CD4-positive, alpha-beta memory T cell (primary cell): Measurements from ENCODE around the gene CPAMD8. TPM values are rescaled to one million over a fixed set of nuclear protein-coding genes. Genes with fewer than 3 reads are reported as not detected.

Experiments
- CTCF ChIA-PET: fragments of 350-600 bp; sonication (Branson Sonifier 250); formaldehyde crosslinking; loops from one replicate; lab custom pipeline; 2021; ENCODE audit warnings: inconsistent platforms; ENCODE audit not compliant: partially characterized antibody; lab: Charles Lee
- POLR2A ChIA-PET: fragments of 350-600 bp; sonication (Branson Sonifier 250); formaldehyde crosslinking; loops from one replicate; lab custom pipeline; 2021; ENCODE audit not compliant: partially characterized antibody; lab: Charles Lee
- DNase-seq, 5 donors: peaks; one replicate each; pipeline versions ENCODE4 v3.0.0 to v3.0.0-alpha.2; 2020 to 2022; ENCODE audit warnings: mixed read lengths in 1 of 5
- H3K27ac ChIP-seq: one replicate; pipeline ENCODE4 v1.7.0; 2013; ENCODE audit warnings: low read depth, low read length
- H3K27me3 ChIP-seq: 2 replicates; pipeline ENCODE4 v1.7.0; 2013; ENCODE audit warnings: mild to moderate bottlenecking, low read length, moderate library complexity; ENCODE audit not compliant: insufficient read depth
- H3K36me3 ChIP-seq: 2 replicates; pipeline ENCODE4 v1.7.0; 2013; ENCODE audit warnings: mild to moderate bottlenecking, low read length, moderate library complexity; ENCODE audit not compliant: insufficient read depth
- H3K4me1 ChIP-seq: 2 replicates; pipeline ENCODE4 v1.7.0; 2013; ENCODE audit warnings: mild to moderate bottlenecking, low read length, moderate library complexity; ENCODE audit not compliant: insufficient read depth
- H3K4me3 ChIP-seq, 2 donors: one replicate each; pipeline ENCODE4 v1.7.0; 2013; ENCODE audit warnings: low read length in 2 of 2, mild to moderate bottlenecking in 1 of 2
- H3K9me3 ChIP-seq, 2 donors: one replicate each; pipeline ENCODE4 v1.7.0; 2013; ENCODE audit warnings: low read length in 2 of 2, control low read depth in 1 of 2; ENCODE audit not compliant: control insufficient read depth in 1 of 2
- H3K27ac Mint-ChIP-seq, 7 donors: one replicate each; pipeline ENCODE4 v1.8.0; 2020 to 2021; ENCODE audit warnings: mixed read lengths in 7 of 7, mild to moderate bottlenecking in 6 of 7, inconsistent platforms in 3 of 7, moderate library complexity in 3 of 7
- H3K27me3 Mint-ChIP-seq, 2 donors: one replicate each; pipeline ENCODE4 v1.8.0; 2020 to 2021; ENCODE audit warnings: mixed read lengths in 2 of 2
- H3K36me3 Mint-ChIP-seq, 2 donors: one replicate each; pipeline ENCODE4 v1.8.0; 2020 to 2021; ENCODE audit warnings: mixed read lengths in 2 of 2, inconsistent platforms in 1 of 2, mild to moderate bottlenecking in 1 of 2
- H3K4me1 Mint-ChIP-seq, 4 donors: one replicate each; pipeline ENCODE4 v1.8.0; 2020 to 2021; ENCODE audit warnings: mixed read lengths in 4 of 4, mild to moderate bottlenecking in 1 of 4
- H3K4me3 Mint-ChIP-seq, 8 donors: one replicate each; pipeline ENCODE4 v1.8.0; 2020 to 2021; ENCODE audit warnings: mixed read lengths in 8 of 8, mild to moderate bottlenecking in 7 of 8, moderate library complexity in 6 of 8, inconsistent platforms in 3 of 8
- H3K9me3 Mint-ChIP-seq, 8 donors: one replicate each; pipeline ENCODE4 v1.8.0; 2020 to 2021; ENCODE audit warnings: mixed read lengths in 8 of 8, mild to moderate bottlenecking in 5 of 8, inconsistent platforms in 3 of 8, moderate library complexity in 1 of 8
- intact Hi-C: fragments of 100-400 bp; cut with micrococcal nuclease; formaldehyde crosslinking; loops from one replicate; pipeline ENCODE4 v1.15.1; 2023
- polyA plus RNA-seq, 2 donors: library from polyadenylated mRNA; unstranded; fragments of 300-500 nt; fragmentation: Illumina TruSeq; gene quantifications; one replicate each; pipeline ENCODE4 v1.2.3, GENCODE V29; 2021
- total RNA-seq, 2 experiments: library from RNA; stranded (reverse); gene quantifications; one replicate each; pipeline ENCODE4 v1.2.3, GENCODE V29; 2021

CPAMD8 gene
- total and polyA plus RNA-seq, 4 experiments from 2014 or later, result 0.88 to 3.0 (median 1.5) TPM

DNA sequence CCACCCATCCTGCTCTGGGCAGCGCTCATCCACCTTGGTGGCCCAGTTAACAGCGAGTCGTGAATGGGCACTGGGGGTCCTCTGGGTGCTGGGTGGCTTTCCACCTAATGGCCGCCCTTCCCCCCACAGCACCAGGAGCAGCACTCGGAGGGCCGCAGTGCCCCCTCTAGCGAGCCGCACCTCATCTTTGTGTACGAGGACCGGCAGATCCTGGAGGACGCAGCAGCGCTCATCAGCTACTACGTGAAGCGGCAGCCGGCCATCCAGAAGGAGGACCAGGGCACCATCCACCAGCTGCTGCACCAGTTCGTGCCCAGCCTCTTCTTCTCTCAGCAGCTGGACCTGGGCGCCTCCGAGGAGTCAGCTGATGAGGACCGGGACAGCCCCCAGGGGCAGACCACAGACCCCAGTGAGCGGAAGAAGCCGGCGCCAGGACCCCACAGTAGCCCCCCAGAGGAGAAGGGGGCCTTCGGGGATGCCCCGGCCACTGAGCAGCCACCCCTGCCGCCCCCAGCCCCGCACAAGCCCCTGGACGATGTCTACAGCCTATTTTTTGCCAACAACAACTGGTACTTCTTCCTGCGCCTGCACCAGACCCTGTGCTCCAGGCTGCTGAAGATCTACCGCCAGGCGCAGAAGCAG, 157.2 kb downstream of the CPAMD8 start:
- Histone ChIP-seq H3K4me3 (no peak overlapping the region), H3K4me1 (no peaks in the 10 kb centered on the region), H3K36me3 (peaks cover 47% of the 10 kb centered on the region), H3K27me3 (no peaks in the 10 kb centered on the region), H3K27ac (no peak overlapping the region), H3K9me3 (no peaks in the 10 kb centered on the region)
- peaks cover 35 to 63% of the 10 kb centered on the region in 2 donors for H3K36me3 Mint-ChIP-seq
- no peak overlapping the region for H3K27ac Mint-ChIP-seq
- H3K4me1 Mint-ChIP-seq, result peaks cover 5 to 14% (median 8%) of the 10 kb centered on the region in 4 donors
- H3K9me3 Mint-ChIP-seq, result no peaks in the 10 kb centered on the region
- no peak for DNase-seq
- POLR2A ChIA-PET, result no interaction called here
- CTCF ChIA-PET, result no interaction called here
- no peak overlapping the region for H3K4me3 Mint-ChIP-seq
- intact Hi-C loops, result no loop called here
- H3K27me3 Mint-ChIP-seq, result no peaks in the 10 kb centered on the region

DNA sequence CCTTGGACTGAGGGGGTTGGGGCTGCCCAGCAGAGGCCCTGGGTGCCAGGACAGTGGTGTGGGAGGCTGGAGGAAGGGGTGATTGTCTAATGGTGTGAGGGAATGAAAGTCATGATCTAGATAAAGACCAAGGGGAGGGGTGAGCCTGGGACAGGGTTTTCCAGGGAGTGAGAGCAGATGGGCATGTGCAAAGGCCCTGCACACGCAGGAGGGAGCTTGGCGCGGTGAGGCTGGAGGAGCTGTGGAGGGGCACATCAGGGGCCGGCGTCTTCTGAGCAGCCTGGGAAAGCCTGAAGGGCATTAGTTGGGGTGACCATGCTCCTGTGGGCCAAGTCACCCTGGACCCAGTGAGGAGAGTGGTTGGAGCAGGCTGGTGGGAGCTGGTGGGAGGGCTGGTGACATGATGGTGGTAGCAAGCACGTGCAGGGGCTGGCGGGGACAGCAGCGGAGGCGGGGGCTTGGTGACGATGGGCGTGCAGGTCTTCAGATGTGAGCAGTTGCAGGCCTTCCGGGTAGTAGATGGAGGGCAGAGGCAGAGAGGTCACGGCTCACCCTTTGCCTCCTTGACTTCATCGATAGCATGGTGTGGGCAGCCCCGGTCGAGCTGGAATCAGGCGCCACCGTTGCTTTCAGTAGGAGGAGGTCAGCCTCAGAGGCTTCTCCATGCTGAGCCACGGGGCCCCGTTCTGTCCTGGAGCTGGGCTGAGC, 158.0 kb downstream of the CPAMD8 start:
- Mint-ChIP-seq H3K4me1 (peaks cover 0 to 5% (median under 1%) of the 10 kb centered on the region in 4 donors), H3K9me3 (no peaks in the 10 kb centered on the region), H3K36me3 (peaks cover 30 to 59% of the 10 kb centered on the region in 2 donors), H3K27me3 (no peaks in the 10 kb centered on the region), H3K4me3 (no peak overlapping the region), H3K27ac (peak overlapping the region in 2 of 7 donors; percentile 38 to 63)
- Histone ChIP-seq H3K4me1 (no peaks in the 10 kb centered on the region), H3K9me3 (no peaks in the 10 kb centered on the region), H3K36me3 (peaks cover 50% of the 10 kb centered on the region), H3K27me3 (no peaks in the 10 kb centered on the region), H3K27ac (no peak overlapping the region), H3K4me3 (no peak overlapping the region)
- CTCF ChIA-PET, result no interaction called here
- POLR2A ChIA-PET, result no interaction called here
- DNase-seq, result no peak
- intact Hi-C loops, result no loop called here

DNA sequence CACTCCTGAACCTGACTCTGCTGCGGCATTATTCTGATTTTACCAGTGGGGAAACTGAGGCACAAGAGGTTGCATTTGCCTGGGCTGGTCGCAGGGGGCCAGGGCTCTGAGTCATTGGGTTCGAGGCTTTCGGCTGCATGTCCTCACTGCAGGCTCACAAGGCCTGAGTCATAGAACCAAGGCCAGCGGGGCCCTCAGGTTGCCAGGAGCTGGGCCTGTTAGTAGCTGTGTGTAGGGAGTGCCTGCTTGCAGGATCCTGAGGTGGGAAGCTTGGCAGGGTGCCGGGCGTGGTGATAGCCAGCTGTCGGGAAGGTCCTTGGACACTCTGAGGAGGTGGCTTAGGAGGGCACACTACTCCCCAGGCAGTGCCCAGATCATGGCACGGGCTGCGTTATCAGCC, 159.4 kb downstream of the CPAMD8 start:
- peaks cover 31 to 64% of the 10 kb centered on the region in 2 donors for H3K36me3 Mint-ChIP-seq
- no peak overlapping the region for H3K4me3 Mint-ChIP-seq
- POLR2A ChIA-PET, result no interaction called here

DNA sequence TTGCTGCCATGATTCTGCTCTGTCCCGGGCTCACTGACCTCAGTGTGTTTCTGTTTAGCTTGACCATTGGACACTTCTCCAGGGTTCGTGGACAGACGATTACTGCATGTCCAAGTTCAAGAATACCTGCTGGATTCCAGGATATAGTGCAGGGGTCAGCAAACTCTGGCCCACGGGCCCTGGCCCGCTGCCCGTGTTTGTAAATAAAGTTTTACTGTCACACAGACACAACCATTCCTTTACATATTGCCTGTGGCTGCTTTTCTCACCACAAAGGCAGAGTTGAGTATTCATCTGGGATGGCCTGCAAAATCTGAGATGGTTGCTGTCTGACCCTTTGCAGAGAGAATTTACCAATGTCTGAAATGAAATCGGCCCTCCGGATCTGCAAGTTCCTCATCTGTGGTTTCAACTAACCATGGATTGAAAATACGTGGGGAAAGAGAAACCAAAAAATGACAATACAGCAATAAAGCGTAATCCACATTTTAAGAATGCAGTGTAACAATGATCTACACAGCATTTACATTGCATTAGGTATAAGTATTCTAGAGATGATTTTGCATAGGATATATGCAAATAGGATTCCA, 163.7 kb downstream of the CPAMD8 start:
- H3K27ac ChIP-seq, result no peak overlapping the region
- peaks cover 34% of the 10 kb centered on the region for H3K36me3 ChIP-seq
- Mint-ChIP-seq H3K27ac (no peak overlapping the region), H3K9me3 (no peaks in the 10 kb centered on the region), H3K4me1 (no peaks in the 10 kb centered on the region), H3K27me3 (no peaks in the 10 kb centered on the region), H3K36me3 (peaks cover 35 to 55% of the 10 kb centered on the region in 2 donors), H3K4me3 (no peak overlapping the region)
- no peak overlapping the region for H3K4me3 ChIP-seq
- intact Hi-C loops, result no loop called here
- ChIA-PET CTCF (no interaction called here), POLR2A (no interaction called here)
- no peak for DNase-seq
- H3K9me3 ChIP-seq, result no peaks in the 10 kb centered on the region
- H3K4me1 ChIP-seq, result no peaks in the 10 kb centered on the region
- no peaks in the 10 kb centered on the region for H3K27me3 ChIP-seq

More for the DNA sequence above, 159.4 kb downstream of the CPAMD8 start:
- Histone ChIP-seq H3K27ac (no peak overlapping the region), H3K36me3 (peaks cover 60% of the 10 kb centered on the region), H3K9me3 (no peaks in the 10 kb centered on the region), H3K4me3 (no peak overlapping the region), H3K27me3 (no peaks in the 10 kb centered on the region), H3K4me1 (no peaks in the 10 kb centered on the region)
- Mint-ChIP-seq H3K9me3 (no peaks in the 10 kb centered on the region), H3K27me3 (no peaks in the 10 kb centered on the region), H3K27ac (peak overlapping the region in 1 of 7 donors; percentile 53), H3K4me1 (peaks cover 0 to 5% (median 0%) of the 10 kb centered on the region in 4 donors)
- intact Hi-C loops, result no loop called here
- CTCF ChIA-PET, result no interaction called here
- no peak for DNase-seq

- DNase-seq, result no peak
- Histone ChIP-seq H3K27ac (no peak overlapping the region), H3K4me3 (no peak overlapping the region), H3K36me3 (peaks cover 24% of the 10 kb centered on the region), H3K9me3 (no peaks in the 10 kb centered on the region), H3K27me3 (no peaks in the 10 kb centered on the region), H3K4me1 (no peaks in the 10 kb centered on the region)
- Mint-ChIP-seq H3K27ac (no peak overlapping the region), H3K27me3 (no peaks in the 10 kb centered on the region), H3K4me1 (no peaks in the 10 kb centered on the region), H3K9me3 (no peaks in the 10 kb centered on the region), H3K4me3 (no peak overlapping the region), H3K36me3 (peaks cover 31 to 52% of the 10 kb centered on the region in 2 donors)
- ChIA-PET POLR2A (no interaction called here), CTCF (no interaction called here)
- intact Hi-C loops, result no loop called here
Observed at GRCh38 chr19:16861834-16862233, 164.8 kb downstream of the CPAMD8 start.

- peaks cover 17% of the 10 kb centered on the region for H3K36me3 ChIP-seq
- peaks cover 26 to 52% of the 10 kb centered on the region in 2 donors for H3K36me3 Mint-ChIP-seq
- H3K27ac ChIP-seq, result no peak overlapping the region
- no peak overlapping the region for H3K27ac Mint-ChIP-seq
- no peaks in the 10 kb centered on the region for H3K4me1 ChIP-seq
- no peaks in the 10 kb centered on the region for H3K27me3 ChIP-seq
- H3K4me3 ChIP-seq, result no peak overlapping the region
- no peaks in the 10 kb centered on the region for H3K27me3 Mint-ChIP-seq
- H3K4me3 Mint-ChIP-seq, result no peak overlapping the region
- ChIA-PET POLR2A (no interaction called here), CTCF (no interaction called here)
- intact Hi-C loops, result no loop called here
- DNase-seq, result no peak
- no peaks in the 10 kb centered on the region for H3K9me3 Mint-ChIP-seq
- H3K9me3 ChIP-seq, result no peaks in the 10 kb centered on the region
- no peaks in the 10 kb centered on the region for H3K4me1 Mint-ChIP-seq
Observed at GRCh38 chr19:16861011-16861410, 165.6 kb downstream of the CPAMD8 start.

DNA sequence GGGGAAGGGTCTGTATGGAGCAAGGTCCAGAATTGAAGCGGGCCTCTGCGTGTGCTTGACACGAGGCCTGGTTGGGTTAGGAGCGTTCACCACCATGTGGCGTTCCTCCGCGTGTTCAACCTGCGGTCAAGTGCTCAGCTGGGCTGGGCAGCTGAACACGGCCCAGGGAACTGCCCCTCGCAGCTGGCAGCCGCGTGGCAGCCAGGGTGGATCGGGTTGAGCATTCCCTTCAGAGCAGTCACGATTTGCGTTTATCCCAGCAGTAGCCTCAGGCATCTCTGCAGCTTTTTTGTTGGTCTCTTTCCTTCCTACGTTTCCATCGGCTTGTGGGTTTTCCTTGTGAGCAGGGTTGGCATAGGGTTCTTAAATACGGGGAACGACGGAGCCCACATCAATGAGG, 166.5 kb downstream of the CPAMD8 start:
- peak overlapping the region in 2 of 7 donors; percentile 37 to 90 for H3K27ac Mint-ChIP-seq
- Histone ChIP-seq H3K4me1 (no peaks in the 10 kb centered on the region), H3K4me3 (no peak overlapping the region), H3K27me3 (no peaks in the 10 kb centered on the region), H3K36me3 (peaks cover 13% of the 10 kb centered on the region), H3K9me3 (no peaks in the 10 kb centered on the region), H3K27ac (no peak overlapping the region)
- POLR2A ChIA-PET, result no interaction called here
- no peaks in the 10 kb centered on the region for H3K9me3 Mint-ChIP-seq
- CTCF ChIA-PET, result no interaction called here
- intact Hi-C loops, result no loop called here
- H3K4me3 Mint-ChIP-seq, result no peak overlapping the region
- no peak for DNase-seq
- H3K36me3 Mint-ChIP-seq, result peaks cover 26 to 49% of the 10 kb centered on the region in 2 donors
- no peaks in the 10 kb centered on the region for H3K4me1 Mint-ChIP-seq
- no peaks in the 10 kb centered on the region for H3K27me3 Mint-ChIP-seq
